ENCODE results near the gene IL22RA1.

Gene IL22RA1

GRCh38 chr1:24165500-24165899, 22.6 kb upstream of the IL22RA1 start:
- DNase-seq, result no peak

- no peak for DNase-seq
Observed at GRCh38 chr1:24164004-24164403, 21.1 kb upstream of the IL22RA1 start.

- no peak for DNase-seq
Observed at GRCh38 chr1:24162201-24162600, 19.3 kb upstream of the IL22RA1 start.

- no peak for DNase-seq
Observed at GRCh38 chr1:24161270-24161669, 18.3 kb upstream of the IL22RA1 start.

GRCh38 chr1:24159366-24159765, 16.4 kb upstream of the IL22RA1 start:
- no peak for DNase-seq

GRCh38 chr1:24157918-24158481, 15.1 kb upstream of the IL22RA1 start:
- no peak for DNase-seq

- no peak for DNase-seq
Observed at GRCh38 chr1:24156542-24157260, 13.8 kb upstream of the IL22RA1 start.

- DNase-seq, result peak; percentile 57
Observed at GRCh38 chr1:24155011-24155782, 12.3 kb upstream of the IL22RA1 start.

GRCh38 chr1:24154215-24154614, 11.3 kb upstream of the IL22RA1 start:
- DNase-seq, result no peak

- DNase-seq, result no peak
Observed at GRCh38 chr1:24152631-24153494, 9.9 kb upstream of the IL22RA1 start.

- no peak for DNase-seq
Observed at GRCh38 chr1:24151175-24151533, 8.2 kb upstream of the IL22RA1 start.

- DNase-seq, result peak; percentile 27
Observed at GRCh38 chr1:24150234-24151174, 7.6 kb upstream of the IL22RA1 start.

GRCh38 chr1:24149866-24150233, 6.9 kb upstream of the IL22RA1 start:
- DNase-seq, result no peak

- no peak for DNase-seq
Observed at GRCh38 chr1:24147816-24148215, 4.9 kb upstream of the IL22RA1 start.

- no peak for DNase-seq
Observed at GRCh38 chr1:24147194-24147593, 4.3 kb upstream of the IL22RA1 start.

- DNase-seq, result no peak
Observed at GRCh38 chr1:24141311-24141997, 1.5 kb downstream of the IL22RA1 start.

- no peak for DNase-seq
Observed at GRCh38 chr1:24140741-24141181, 2.2 kb downstream of the IL22RA1 start.

- DNase-seq, result no peak
Observed at GRCh38 chr1:24139841-24140425, 3.0 kb downstream of the IL22RA1 start.

GRCh38 chr1:24139222-24139489, 3.8 kb downstream of the IL22RA1 start:
- DNase-seq, result no peak

- no peak for DNase-seq
Observed at GRCh38 chr1:24138476-24139221, 4.3 kb downstream of the IL22RA1 start.

Data from NCI-H187 treated with DMSO at 0.1 percent for 48 hours (cell line).